Measurements from ENCODE around the gene PAM.

- TF ChIP-seq CTCF (IDR thresholded peaks at IDR 0.05; ENCODE audit: low read length) (no peak), EZH2phosphoT487 (IDR thresholded peaks at IDR 0.05; ENCODE audit: low read length) (no peak)
Measured at GRCh38 chr5:102764381-102765004, 9.4 kb downstream of the PAM start.

All from MM.1S (cell line).